ENCODE measurements around the gene TRIO.

The TRIO gene

DNA sequence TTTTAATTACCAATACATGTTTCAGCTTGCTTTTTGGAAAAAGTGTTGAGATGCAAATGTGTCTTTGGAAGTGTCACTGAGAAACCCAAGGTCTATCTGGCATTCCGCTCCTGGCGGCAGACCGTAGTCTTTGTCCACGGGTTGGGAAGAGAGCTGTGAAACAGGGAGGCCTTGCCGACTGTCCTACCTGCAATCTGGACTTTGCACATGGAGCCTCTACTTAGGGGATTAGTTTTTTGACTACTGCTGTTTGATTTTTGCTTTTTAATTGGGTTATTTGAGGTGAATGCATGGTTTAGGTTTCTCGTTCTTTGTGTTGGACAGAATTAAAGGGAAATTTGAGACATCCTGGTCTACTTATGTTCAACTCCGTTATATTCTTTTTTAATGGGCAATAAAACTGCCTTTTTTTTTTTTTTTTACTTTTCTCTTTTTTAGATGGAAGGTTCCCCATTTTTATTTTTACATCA lies 25.7 kb downstream of the TRIO start:
- no peak for DNase-seq

DNA sequence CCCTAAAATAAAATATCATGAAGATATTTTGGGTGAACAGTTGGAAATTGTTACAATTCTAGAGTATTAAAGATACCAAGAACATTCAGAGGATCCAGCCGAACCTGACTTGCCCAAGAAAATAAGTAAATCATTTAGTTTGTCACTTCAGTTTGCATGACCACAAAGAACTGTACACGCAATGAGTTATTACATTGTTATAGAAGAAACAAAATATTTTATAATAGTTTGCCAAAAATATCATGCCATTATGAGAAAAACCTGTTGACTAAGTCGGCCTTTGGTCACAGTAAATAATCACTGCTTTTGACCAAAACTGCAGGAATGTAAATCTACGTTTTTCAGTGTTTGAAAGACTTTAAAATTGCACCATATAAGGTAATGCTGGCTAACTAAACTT lies 27.9 kb downstream of the TRIO start:
- DNase-seq: no peak

DNA sequence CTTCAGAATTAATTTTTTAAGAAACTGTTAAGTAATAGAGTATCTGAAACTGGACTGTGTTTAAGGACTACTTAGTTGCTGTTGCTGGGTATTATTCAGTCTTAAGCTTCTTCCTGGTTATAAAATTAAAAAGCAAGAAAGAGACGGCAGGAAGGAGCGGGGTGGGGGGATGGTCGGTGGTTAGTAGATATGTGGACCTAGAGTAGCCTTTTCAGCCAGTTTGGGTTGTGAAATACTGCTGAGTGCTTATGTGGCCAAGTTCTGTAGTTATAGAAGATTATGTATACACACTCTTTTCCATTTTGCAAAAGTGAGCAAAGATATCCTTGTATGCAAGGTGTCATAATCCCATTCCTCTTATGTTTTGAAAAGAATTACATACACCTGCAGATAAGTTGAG lies 28.5 kb downstream of the TRIO start:
- DNase-seq: no peak

DNA sequence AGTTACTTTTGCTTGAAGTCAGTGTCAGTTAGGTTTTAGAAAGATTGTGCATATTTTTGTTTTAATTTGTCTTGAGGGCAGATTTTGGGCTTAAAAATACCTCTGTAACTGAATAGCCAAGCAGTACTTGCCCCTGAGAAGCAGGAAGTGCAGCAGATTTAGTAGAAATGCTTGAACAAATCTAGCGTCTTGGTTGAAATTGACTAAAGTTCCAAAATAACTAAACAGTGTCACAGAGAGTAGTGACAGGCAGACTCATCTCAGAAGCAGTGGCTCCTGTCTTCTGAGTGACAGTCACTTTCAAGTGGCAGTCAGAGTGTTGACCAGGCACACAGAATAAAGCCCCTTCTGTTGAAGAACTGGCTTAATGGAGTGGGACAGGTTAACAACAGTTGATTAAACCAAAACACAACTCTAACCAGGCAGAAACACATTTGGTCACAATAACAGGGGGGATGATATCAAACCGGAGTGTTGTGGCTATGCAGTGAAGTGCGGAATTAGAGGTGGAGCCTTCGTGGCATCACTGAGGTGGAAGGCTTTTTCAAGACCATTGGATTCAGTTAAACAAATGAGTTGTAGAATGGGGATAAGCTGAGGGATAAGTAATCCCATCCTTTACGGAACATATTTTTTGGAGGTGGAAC lies 29.1 kb downstream of the TRIO start:
- no peak for DNase-seq

DNA sequence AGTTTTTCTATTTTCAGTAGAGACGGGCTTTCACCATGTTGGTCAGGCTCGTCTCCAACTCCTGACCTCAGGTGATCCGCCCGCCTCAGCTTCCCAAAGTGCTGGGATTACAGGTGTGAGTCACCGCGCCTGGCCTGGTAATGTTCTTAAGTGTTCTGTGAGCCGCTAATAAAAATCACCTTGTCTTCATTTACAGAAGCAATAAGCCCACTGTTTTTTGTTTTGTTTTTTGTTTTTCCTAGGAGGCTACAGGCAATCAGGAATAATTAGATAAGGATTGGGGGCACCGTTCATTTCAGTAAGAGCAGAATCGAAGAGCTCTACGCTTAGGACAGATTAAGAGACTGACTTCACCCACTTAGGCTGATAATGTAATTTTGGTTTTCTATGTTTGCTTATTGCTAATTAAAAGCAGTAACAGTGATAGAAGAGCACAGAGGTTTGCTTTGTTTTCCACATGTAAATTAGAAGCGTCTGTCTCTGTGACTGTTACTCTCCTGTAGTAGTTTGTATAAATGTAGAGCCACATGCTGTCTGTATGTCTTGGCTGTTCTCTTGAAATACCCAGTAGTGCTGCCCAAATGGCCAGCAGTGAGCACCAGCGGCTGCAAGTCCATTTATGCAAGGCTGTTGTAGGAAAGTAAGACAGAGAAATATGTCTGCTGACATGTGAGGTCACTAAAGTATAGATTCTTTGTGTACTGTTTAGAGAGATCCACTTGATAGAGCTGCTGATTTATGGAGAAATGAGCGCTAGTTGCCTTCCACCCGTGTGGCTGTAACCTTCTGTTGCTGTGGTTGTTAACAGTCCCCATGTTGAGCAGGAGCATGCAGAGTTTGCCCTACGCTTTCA lies 30.5 kb downstream of the TRIO start:
- no peak for DNase-seq

DNA sequence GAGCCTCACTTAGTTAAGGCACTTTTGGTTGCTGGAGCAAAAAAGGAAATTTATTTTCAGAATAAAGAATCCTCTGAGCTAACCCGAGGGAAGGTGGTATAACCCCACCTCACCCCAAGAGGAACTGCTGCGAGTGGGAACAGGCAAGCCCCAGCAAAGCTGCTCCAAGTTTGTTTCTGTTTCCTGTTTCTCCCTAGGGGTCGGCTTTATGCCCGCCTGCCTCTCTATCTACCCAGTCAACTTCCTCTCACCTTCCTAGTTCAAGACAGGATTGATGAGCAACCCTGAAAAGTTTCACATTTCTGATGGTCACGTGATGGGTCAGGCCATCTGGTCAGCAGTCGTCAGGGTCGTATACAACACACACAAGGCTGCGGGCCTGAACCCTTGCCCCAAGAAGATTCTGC lies 31.1 kb downstream of the TRIO start:
- DNase-seq: no peak

DNA sequence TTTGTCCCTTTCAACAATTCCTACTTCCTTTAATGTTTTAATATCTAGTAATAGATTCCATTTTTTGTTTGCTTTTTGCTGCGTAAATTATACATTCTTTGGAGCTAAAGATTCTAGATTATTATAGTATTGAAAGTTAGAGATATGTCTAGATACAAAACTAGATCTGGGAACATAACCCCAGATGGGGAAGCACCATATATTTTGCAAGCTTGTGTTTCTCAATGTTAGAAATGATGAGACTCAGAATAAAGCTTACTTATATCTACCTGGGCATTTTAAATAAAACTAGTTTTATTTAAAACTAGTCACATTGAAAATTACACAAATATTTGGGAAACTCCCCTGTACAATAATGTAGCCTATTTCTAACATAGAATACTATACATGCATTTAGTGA lies 32.2 kb downstream of the TRIO start:
- DNase-seq: no peak

DNA sequence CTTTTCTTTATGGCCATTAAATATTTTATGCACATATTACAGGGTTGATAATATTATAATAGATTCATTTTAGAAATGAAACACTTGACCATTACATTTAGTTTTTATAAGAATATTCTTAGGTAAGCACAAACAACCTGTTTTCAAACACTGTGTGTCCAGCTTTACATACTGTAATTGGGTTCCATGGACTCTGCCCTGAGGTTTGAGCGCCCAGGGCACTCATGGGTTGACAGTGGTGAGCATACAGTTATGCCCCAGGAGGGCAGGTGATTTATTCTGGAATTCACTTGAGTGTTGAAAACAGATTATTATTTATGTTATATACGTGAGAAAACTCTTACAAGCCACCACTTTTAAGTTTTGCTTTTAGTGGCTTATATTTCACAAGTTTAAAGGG lies 33.7 kb downstream of the TRIO start:
- no peak for DNase-seq

DNA sequence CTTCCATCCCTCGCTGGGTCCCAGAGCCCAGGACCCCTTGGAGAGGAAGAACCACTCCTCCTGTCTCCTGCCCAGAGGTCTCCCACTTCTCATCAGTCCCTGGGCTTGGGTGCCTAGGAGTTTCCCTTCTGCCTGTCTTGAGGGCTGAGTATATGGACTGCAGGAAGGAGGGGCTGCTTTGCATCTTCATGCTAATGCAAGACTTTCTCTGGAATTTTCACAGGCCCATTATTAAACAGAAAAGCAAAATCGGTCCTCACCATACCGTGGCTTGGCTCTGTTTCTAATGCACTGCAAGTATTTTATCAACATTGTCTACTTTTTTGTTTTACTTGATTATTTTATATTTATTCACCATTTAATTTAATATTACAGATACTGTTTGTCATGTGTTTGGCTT lies 34.5 kb downstream of the TRIO start:
- DNase-seq: no peak

DNA sequence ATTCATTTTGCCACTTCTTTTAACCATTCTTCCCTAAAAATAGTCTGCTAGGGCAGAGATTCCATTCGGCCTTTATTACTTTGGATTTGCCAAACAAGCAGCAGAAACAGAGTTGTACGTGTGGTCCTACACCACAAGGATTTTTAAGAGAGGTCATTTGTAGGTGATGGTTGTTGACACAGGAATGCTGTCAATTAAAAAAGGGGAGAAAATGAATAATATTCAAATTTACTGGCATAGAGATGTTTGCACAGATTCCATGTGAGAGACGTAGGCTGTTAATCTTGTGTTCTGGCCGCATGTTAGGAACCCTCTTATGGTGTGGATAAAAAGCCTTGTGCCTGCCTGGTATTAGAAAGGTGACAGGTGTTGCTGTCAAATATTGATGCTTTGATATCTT lies 34.9 kb downstream of the TRIO start:
- no peak for DNase-seq

DNA sequence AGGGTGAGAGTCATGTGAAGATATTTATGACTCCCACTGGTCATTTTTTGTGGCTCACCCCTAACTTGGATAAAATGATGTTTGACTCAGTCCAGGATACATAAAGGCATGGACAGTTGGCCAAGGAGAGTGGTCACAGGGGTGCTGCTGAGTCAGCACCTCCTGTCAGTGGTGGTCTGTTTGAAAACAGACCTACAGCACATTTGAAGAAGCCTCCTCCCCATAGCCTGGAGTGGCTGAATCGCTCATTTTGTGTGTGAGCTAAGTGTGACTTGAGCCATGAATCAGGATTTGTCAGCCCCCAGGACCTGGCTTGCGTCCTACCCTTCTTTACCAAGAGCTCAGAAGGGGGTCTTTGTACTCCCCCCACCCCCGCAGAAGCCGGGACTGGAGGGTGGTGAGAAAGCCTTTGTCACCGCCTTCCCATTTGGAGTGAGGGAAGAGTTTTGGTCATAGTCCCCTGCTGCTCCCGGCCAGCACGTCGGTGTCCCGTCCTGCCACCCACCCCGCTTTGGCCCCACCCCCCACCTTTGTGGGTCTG lies 35.6 kb downstream of the TRIO start:
- DNase-seq: peak in 1 of 2 experiments; percentile 46

DNA sequence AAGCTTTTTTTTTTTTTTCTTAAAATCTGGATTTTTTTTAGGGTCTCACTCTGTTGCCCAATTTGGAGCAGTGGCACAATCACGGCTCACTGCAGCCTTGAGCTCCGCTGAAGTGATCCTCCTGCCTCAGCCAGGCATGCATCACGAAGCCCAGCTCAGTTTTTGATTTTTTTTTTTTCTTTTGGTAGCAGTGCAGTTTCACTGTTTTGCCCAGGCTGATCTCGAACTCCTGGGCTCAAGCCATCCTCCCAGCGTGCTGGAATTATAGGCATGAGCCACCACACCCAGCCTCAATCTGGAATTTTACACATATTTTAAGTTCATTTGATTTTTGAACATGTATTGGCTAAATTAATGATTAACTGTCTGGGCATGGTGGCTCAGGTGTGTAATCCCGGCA lies 36.3 kb downstream of the TRIO start:
- no peak for DNase-seq

DNA sequence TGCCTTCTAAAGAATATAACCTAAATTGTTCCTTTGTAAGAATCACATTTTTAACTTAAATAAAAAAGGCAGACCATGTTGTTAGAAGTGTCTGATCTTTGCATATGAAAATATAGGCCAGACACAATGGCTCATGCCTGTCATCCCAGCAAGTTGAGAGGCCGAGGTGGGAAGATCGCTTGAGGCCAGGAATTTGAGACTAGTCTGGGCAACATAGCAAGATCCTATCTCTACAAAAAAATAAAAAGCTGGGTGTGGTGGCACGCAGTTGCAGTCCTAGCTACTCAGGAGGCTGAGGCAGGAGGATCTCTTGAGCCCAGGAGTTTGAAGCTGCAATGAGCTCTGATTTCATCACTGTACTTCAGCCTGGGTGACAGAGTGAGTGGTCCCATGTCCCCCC lies 37.3 kb downstream of the TRIO start:
- DNase-seq: no peak

DNA sequence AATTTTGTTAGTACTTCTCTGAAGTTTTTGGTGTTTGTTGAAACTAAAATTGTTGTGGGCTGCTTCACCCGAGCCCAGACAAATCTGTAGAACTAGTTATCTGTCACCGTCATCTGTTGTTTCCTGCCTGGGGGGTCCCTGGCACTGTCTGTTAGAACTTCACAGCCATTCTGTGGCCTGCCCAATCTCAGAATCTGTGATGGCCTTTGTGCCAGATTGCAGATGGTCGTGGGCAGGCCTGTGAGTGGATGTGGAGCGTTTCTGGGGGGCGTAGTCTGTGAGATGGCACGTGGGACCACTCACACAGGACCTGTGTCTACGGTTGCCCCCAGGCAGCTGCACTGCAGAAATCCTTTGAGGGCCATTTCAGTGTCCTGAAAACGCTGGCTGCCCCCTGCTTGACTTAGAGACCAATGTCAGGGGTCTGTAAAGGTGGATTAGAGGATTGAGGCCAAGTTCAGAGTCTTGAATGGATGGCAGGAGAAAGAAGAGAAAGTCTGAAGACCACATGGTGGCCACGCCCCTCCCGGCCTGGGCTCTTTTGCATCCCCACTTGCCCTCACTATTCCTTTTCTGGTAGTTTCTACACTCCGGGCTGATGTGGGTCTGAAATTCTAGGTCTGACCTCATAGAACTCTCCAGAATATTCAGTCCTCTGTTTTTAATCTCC lies 38.3 kb downstream of the TRIO start:
- no peak for DNase-seq

DNA sequence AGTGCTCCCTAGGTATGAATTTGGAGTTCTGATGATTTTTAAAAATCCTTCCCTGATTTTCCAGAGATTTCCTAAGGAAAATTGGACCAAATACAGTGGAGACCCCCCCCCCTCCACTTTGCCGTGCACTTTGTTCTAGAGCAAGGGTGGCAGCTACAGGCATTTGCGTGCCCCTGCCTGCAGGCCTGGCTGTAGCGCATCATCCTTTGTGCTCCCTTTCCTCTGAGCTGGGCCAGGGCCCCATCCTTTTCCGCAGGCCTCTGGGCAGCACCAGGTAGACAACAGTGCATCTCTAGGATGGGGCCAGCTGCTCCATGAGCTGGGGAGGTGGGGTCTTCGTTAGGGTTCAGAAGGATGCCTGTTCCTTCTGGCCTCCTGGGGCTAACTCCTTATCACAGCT lies 39.6 kb downstream of the TRIO start:
- DNase-seq: no peak

DNA sequence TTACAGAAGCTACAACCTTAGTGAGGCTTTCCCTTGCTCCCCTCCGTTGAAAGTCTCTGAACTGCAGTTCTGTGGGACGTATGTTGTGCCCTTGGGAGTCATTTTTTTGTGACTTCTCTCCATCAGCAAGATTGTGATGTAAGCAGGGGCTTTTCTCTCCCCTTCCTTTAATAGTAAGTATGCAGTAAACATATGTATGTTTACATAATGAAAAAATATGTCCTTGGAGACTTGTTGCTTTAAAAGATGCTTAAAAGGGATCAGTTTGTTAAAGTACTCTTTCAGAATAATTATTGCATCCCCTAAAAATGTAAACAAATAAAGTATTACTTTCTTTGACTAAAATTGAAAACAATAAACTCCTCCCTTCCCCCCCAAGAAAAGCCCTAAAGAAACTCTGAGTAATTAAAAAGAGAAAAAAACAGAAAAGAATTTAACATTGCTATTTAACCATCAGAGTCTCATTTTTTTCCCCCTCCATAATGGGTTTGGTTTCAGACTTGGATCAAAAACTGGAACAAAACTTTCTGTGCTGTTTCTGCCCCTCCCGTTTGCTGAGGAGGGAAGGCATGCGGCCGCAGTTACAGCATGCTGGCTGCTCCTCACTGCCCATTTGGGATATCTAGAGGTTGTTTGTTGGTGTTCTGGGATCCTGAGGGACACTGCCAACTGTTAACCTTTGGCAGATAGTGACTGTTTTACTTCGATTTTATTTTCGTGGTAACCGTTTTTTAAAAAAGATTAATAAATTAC lies 40.2 kb downstream of the TRIO start:
- DNase-seq: no peak

DNA sequence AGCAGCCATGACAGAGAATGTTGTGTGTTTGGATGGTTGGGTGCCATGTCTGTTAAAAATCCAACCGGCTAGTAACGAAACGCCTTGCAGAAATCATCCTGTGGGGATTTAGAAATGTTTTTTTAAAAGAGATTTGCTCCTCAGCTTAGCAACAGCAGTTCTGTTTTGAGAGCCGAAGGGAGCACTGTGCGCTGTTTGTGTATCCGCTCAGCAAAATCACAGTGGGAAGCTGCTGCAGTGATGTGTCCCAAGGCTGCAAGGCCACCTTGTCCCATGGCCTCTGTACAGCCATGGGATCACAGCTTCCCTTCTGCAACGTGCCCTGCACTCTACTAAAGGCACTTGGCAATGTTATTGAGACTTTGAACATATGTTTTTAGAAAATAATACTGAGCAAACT lies 40.9 kb downstream of the TRIO start:
- DNase-seq: no peak

DNA sequence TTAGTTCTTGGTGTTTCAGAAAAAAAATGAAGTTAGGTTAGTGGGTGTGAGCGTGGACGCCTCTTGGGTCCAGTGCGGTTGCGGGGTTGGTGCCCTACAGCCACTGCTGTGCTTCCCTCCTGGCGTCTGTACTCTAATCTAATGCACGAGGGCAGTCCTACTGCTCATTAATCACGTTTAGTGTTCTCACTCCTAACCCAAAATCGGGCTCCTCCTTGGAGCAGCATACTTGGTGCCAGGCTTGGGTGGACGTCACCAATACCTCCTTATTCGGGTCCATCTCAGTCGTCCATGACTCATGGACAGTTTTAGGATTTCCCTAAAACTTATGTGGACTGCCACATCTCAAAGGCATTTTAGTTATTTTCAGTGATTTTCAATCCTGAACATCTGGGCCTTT lies 41.6 kb downstream of the TRIO start:
- DNase-seq: no peak

DNA sequence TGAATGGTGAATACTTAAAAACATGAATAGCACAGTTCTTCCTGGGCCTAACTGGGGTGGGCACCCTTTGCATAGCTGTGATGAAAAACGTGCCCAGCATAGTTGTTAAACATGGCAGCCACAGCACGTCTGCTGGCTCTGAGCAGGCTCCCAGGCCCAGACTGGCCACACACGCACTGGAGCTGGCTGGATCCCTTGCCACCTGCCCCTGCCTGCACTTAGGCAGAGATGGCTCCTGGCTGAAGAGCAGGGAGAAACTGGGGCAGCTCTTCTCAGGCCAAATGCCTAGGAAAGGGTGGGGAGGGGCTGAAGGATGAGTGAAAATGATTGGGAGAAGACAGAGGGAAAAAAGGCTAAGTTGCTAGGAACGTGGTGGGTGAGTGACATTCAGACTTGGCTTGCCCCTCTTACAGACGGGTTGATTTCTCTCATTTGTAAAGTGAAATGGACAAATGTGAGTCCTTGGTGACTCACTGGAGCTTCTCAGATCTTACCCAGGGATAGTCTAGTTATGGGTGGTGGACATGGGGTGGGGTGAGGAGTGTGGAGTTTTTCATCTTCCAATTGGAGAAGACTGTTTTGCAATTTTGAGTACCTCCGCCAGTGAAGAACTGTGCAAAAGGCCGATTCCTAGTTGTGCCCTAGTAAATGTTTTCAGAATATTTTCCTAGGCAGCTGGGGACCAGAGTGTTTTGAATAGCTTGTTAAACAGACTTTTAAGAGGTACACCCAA lies 42.4 kb downstream of the TRIO start:
- no peak for DNase-seq

DNA sequence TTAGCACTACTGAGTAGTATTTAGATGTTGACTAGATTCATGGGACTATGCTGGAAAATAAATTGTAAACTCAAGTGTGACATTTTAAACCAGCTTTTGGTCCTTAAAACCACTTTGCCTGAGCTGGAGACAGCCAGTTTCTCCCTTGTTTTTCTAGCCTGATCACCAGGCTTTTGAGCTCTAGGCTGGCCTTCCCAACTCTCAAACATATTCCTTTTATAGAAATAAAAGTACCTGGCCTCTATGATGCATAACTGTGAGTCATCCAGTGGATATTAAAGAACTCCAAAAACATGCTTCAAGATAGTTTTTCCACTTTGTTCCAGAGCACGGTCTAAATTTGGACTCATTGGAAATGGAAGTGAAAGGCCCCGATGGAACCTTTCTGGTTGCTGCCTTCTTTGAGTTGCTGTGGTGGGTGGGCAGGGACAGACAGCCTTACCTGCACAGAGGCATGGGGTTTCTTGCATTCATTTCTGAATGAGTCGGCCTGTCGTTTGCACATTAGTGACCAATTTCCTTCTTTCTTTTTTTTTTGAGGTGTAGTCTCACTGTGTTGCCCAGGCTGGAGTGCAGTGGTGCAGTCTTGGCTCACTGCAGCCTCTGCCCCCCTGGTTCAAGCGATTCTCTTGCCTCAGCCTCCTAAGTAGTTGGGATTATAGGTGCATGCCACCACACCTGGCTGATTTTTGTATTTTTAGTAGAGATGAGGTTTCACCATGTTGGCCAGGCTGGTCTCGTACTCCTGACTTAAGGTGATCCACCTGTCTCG lies 43.1 kb downstream of the TRIO start:
- DNase-seq: peak in 1 of 2 experiments; percentile 48

DNA sequence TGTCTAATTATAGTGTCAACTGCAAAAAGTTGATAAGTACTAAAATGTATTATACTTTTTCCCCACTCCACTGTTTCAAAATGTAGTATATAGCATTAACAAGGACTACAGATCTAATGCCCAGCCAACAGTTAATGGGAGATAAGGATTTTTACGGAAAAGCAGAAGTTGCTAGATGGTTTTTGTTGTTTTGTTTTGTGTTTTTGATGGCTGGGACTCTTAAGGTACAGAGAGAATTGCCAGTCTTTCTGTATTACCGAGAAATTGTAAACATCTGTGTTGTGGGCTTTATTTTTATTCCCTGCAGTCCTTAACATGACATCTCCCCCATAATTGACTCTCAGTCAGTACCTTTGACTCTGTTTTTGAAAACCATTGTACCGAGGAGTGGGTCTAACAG lies 44.0 kb downstream of the TRIO start:
- DNase-seq: no peak

Measured in SW 1271 (cell line).